COLO668 (cell line): ENCODE data around the gene SVOPL.
"Not testable (repeated sequence)": the region's sequence is repeated elsewhere in the genome, so short reads cannot be mapped to it uniquely, and the experiment has no call there.

Source experiments
- DNase-seq: peaks from one replicate; lab custom pipeline; 2025; ENCODE audit not compliant: unreplicated experiment; lab: John Stamatoyannopoulos, UW

SVOPL gene, protein sequence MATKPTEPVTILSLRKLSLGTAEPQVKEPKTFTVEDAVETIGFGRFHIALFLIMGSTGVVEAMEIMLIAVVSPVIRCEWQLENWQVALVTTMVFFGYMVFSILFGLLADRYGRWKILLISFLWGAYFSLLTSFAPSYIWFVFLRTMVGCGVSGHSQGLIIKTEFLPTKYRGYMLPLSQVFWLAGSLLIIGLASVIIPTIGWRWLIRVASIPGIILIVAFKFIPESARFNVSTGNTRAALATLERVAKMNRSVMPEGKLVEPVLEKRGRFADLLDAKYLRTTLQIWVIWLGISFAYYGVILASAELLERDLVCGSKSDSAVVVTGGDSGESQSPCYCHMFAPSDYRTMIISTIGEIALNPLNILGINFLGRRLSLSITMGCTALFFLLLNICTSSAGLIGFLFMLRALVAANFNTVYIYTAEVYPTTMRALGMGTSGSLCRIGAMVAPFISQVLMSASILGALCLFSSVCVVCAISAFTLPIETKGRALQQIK

DNA sequence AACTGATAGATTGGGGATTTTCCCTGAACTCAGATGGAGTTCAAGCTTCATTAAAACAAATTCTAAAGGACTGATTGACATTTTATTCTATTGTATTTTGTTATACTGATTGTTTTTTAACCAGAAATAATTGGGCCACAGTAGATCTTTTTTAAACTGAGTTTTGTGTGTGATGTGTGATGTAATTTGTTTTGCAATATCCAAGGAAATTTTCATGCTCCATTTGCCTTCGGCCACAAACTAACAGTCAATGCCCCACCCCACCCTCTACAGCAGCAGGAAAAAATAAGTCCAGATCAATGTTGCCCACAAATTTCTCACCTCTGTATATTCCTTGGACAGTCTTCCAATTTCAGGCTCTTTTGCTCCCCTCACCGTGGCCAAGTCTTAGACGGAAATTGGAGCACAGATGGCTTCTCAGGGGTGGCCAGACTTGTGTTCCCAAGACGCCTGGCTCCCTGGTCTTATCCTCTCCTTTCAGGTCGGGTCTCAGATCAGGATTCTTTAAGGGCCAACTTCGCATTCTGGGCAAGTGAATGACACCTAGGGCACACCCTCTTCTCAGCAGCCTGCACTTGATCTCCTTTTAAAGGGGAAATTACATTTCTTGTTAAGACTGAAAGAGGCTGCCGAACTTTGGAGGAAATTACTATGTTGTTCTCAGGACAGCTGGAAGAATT is at the start of gene SVOPL:
Gene SVOPL (minus strand): TSS at position 506 of the 680 bp plus-strand sequence. CDS start 22,317 bp downstream, outside the sequence.
- DNase-seq, result no peak

- no peak for DNase-seq
These were observed 49.3 kb upstream of the SVOPL start for GRCh38 chr7:138750473-138750872.

GRCh38 chr7:138749960-138750359 is 48.8 kb upstream of the SVOPL start:
- no peak for DNase-seq

DNA sequence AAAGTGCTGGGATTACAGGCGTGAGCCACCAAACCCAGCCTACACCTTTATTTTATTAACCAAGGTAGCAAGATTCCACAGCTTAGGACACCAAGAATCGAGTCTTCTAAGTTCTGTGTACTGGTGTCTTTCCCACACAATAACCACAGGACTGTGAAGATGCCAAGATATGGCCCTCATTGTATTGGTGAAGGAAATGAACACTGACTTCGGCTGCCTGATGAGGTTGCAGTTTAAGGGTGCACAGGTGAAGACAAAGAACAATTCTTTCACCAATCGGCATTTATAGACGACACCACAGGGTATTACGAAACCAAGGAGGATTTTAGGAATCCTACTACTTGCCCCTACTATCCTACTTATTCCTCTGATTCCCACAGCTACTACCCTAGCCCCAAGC is 47.5 kb upstream of the SVOPL start:
- DNase-seq, result no peak

GRCh38 chr7:138746073-138746472 is 44.9 kb upstream of the SVOPL start:
- DNase-seq, result no peak

DNA sequence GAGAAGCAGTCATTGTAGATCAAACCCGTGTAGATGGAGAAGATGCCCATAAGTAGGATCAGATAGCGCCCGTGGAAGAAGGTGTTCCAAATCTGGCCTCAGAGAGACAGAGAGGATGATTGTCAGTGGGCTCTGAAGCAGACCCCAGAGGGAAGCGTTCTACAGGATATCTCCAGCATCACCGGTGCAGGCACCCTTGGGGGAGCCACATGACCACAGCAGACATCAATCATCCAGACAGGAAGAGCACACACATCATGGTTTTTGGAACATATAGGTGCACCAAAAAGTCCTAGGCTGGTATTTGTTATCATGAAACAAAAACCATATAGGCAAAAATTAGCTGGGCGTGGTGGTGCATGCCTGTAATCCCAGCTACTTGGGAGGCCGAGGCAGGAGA is 44.0 kb upstream of the SVOPL start:
- DNase-seq, result no peak

DNA sequence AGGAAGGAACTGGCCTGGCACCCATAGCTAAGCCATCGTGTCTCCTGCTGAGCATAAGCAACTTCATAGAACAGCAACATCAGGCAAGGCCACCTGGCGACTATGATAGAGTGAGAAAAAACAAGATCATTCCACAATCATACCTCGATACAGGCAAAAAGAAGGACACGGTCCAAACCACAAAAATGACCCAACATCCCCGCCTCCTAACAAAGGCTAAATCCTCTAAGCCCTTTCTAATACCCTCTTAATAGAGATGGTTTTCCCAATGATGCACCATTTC is 40.2 kb upstream of the SVOPL start:
- DNase-seq, result no peak

GRCh38 chr7:138739859-138740258 is 38.7 kb upstream of the SVOPL start:
- no peak for DNase-seq

- peak; percentile 85 for DNase-seq
These were observed 37.6 kb upstream of the SVOPL start for GRCh38 chr7:138738551-138739335.

DNA sequence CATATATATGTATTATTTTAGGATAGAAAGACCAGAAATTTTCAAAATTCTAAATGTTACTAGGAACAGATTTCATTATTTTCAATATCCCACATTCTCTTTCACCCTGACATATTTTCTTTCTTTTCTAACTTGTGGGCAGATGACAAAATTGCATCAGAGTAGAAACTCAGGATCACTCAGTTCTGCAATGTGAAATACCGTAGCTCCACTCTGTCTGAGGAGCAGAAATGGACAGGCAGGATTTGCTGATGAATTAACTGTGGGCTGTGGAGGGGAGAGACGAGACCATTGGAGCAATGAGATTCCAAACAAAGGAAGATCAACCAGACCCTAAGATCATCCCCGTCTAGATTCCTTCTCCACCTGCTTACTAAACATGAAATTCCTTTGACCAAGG is 37.0 kb upstream of the SVOPL start:
- DNase-seq, result no peak

- no peak for DNase-seq
These were observed 34.2 kb upstream of the SVOPL start for GRCh38 chr7:138735399-138735798.

DNA sequence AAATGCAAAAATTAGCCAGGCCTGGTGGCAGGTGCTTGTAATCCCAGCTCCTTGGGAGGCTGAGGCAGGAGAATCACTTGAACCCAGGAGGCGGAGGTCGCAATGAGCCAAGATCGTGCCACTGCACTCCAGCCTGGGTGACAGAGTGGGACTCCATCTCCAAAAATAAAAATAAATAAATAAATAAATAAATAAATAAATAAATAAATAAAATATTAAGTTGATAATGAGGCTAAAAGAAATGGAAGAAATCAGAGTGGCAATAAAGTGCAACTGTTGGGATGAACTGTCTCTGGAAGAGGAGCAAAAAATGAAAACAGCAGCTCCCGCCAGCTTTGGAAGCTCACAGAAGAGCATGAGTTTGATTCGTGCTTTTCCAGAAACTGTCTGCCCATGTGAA is 30.6 kb upstream of the SVOPL start:
- DNase-seq, result not testable (repeated sequence)

- no peak for DNase-seq
These were observed 28.3 kb upstream of the SVOPL start for GRCh38 chr7:138729444-138729843.

- DNase-seq, result no peak
These were observed 26.4 kb upstream of the SVOPL start for GRCh38 chr7:138727336-138728099.

DNA sequence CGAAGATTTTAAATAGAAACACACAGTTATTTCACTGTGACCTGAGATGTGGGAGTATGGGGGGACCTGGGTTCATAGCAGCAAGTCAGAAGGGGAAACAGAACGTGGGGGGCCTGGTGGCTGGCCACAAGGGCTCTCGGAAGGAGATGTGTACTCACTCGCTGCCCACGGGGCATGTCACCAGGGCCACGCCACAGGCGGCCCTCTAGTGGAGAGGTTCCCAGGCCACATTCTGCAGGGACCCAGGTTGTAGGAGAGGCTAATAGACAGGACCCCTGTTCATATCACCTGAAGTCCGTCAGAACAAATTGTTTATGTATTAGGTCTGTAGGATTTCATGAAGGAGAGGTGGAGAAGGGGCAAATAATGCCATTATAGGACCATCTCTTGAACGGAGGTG is 25.1 kb upstream of the SVOPL start:
- DNase-seq, result no peak

GRCh38 chr7:138720286-138720685 is 19.1 kb upstream of the SVOPL start:
- DNase-seq, result no peak

DNA sequence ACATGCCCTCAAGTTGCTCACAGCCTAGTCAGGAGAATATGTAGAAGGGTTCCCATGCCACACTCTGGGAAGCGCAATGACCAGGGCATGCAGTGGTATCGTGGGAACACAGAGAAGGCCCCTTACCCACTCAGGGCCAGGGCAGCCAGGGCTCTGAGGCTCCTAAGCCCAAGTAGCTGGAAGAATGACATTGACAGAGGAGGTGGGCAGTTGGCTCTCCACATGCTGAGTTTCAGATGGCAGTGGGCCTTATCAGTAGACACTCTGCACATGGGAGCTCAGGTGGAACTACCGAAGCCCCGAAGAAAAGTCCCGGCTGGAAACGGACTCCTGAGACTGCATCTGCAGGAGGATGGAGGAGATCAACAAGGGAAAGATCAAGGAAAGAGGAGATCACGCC is 15.7 kb upstream of the SVOPL start:
- DNase-seq, result no peak

GRCh38 chr7:138713191-138713590 is 12.0 kb upstream of the SVOPL start:
- no peak for DNase-seq

DNA sequence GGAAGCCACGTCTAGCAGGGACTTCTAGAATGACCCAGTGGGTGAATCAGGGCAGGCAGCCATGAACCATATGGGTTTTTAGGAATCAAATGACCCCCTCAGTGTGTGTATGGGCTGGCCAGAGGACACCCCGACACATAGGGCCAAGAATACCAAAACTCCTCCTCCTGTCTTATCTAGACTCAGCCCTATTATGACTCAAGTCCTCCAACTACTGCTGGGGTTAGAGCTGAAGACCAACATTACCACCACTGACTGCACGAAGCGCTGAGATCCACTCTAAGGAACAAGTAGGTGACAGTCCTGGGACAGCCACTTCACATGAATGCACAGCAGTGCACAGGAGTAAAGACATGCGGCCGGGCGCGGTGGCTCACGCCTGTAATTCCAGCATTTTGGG is 11.5 kb upstream of the SVOPL start:
- no peak for DNase-seq

GRCh38 chr7:138710536-138711385 is 9.6 kb upstream of the SVOPL start:
- no peak for DNase-seq
